ENCODE data around the gene PSD4.

PSD4 gene

DNA sequence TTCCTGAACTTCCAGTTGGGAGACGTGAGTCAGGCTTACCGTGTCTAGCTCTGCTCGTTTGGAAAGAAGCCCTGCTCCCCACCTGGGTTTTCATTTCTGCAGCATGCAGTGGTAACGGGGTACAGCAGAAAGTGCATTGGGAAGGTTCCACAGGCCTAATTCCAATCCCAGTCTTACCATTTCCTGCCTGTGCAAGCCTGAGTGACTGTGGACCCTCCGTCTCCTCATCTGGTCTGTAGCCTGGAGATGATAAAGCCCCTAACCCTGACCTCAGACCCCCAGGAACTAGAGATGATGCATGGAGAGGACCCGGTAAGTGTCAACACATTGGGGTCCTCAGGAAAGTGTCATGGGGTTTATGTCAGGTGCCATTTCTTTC is 5.8 kb upstream of the PSD4 start:
- no peak for DNase-seq (ENCODE audit: low read depth)

DNA sequence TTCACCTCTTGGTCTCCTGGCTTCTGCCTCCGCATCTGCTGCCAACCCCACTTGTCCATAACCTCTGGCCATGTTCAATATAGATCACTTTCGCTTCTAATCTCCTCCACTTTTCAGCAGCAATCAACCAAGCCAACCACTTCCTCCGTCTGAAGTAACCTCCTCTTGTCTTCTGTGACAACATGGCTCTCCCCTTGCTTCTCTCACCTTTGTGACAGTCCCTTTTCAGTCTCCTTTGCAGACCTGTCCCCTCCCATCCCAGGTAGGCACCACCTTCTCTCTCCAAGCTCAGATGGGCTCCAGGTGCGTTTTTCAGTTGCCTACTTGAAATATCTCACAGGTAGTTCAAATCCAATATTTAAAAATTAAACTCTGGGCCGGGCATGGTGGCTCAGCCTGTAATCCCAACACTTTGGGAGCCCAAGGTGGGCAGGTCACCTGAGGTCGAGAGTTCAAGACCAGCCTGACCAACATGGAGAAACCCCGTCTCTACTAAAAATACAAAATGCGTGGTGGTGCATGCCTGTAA is 4.7 kb upstream of the PSD4 start:
- no peak for DNase-seq (ENCODE audit: low read depth)

DNA sequence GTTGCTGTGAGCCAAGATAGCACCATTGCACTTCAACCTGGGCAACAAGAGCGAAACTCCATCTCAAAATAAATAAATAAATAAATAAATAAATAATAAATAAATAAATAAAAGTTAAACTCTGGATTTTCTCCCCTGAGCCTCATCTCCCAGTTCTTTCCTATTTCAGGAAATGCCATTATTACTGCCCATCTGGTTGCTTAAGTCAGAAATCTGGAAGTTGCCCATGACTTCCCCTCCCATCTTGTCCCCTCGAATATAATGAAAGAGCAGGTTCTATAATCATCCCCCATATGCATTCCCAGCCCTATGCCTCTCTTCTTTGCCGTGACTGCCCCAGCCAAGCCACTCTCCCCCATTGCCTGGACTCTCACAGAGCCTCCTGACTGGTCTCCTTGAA is 4.2 kb upstream of the PSD4 start:
- no peak for DNase-seq (ENCODE audit: low read depth)

DNA sequence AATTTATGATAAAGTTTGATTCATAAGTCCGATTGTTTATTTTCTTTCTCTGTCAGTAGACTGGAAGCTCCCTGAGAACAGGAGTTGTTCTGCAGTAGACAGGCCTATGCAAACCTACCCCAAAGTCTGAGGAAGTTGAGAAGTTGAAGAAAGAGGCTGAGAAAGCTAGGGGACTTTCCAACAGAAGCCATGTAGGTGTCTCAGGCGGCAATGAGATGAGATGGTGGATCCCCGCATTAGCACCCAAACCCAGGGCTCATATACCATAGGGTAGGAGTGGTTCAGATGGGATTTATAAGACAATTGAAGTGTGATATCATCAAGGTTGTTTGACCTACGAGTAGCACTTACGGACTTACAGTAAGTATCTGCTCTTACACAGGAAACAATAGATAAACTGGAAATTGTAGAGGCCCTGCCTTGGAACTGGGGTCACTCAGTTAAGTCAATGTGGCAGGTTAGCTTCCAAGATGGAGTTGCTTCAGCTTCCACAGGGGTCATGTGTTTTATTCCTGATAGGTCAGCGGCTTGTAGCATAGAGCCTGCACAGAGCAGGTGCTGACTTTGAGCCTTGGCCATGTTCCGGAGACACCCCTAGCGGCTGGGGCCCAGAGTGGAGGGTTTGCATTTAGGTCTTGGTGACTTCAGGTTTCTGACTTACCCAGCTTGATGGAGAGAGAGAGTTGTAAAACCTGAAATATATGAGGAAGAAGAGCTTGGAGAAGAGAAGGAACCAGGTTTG is 2.3 kb upstream of the PSD4 start:
- no peak for DNase-seq (ENCODE audit: low read depth)

DNA sequence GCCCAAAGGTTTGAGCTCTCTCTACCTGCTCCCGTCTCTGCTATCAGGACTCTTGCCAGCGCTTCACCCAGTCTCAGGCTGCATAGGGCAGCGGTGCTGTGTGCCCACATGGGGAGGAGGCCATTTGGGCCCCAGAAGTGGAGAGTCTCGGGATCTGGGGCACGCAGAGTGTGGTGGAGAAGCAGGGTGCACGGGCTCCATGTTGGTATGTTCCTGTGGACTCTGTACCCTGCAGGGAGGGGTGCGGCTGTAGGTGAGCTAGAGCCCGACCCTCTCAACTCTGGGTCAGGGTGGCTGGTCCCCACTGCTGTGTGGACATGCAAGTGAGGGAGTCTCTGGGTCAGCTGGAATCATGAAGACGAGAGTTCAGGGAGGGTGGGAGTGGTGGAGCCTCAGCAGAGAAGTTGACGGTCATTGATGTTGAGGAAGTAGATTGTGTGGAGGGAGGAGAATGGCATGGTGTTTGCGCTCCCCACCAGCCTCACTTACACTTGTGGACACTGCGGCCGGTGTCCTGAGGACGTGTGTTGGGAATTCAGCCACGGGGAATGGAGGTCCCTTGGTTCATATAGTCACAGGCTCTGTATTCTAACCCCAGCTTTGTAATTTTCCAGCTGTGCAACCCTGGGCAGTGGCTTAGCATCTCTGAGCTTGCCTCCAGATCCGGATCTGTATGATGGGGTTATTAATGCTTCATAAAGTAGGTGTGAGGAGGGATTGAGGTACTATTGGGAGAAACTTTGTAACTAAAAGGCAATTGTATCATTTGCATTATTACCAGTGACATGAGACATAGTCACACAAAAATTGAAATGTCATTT is 840 bp upstream of the PSD4 start:
- no peak for DNase-seq (ENCODE audit: low read depth)

DNA sequence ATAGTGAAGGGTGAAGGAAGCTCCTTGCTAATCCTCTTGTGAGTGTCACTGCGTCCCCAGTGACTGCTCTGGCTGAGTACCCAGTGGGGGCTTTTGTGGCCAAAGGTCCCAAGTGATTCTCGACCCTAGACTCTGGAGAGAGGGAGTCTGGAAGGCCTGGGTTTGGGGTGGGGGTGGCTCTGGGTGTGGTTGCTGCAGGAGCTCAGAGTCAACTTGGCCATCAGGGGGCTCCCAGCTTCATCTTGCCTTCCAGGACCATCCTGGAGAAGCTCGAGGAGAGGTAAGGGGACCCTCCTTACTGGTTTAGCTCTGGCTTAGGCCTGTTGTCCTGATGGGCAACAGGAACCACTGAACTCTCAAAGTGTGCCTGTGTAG is 592 bp downstream of the PSD4 start:
- no peak for DNase-seq (ENCODE audit: low read depth)

DNA sequence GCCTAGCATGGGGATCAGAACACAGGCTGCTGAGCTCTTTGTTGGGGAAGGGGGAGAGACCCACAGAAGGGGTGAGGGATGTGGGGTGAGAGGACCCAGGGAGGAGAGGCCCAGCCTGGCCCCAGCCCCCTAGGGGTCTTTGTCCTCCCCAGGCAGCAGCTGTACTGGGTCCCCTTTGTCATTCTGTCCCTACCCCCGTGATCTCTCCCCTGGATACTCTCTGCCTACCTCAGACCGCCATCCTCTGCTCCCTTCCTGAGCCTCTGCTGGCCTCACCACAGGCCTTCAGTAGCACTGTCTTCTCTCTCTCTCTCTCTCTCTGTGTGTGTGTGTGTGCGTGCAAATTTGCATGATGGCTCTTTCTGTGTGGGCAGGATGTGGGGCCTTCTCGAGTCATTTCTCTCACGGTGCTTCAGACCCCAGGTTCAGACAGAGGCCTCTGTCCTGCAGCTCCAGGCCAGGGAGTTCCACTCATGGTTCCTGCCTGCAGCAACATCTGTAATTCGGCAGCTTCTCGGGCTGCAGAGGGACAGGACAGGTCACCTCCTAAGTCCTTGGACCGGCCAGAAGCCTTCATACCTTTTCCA is 1.4 kb downstream of the PSD4 start:
- DNase-seq (ENCODE audit: low read depth): no peak

DNA sequence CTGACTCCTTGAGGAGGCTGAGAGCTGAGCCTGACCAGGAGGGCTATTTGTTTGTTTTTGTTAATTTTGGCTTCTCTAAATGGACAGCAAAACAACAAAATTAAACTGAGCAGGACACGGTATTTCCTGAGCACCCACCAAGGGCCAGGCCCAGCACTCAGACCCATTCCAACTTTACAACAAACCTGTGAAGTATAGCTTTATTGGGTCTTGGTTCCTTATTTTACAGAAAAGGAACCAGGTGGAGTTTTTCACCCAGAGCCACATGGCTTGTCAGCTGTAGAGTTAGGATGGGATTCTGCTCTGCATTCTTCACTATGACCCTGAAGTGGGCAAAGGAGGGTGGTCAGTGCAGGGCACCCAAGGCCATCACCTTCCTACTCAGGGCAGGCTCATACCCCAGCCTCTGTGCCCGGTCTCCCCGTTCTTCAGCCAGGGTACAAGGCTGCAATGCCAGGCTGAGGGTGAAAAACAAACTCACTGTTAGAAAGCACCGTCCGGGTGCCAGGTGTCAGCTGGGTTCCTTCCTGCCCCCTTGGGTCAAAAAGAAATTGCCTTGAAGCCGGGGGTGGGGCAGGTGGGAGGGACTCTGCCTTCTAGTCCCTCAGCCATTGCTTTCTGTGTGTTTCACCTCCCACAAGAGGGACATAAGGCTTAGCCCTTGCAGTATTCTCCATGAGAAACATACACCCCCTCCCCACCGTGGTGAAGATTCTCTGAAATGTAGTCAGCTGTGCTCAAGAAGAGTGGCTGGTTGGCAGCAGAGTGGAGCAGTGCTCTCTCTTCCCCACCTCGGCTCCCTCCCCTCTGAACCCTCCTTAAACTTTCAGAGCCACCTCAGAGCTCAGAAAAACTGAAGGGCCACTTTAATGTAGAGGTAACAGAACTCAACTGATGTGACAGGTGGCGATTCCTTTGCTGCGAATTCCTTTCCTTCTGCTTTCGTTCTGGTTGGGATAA is 2.2 kb downstream of the PSD4 start:
- DNase-seq (ENCODE audit: low read depth): no peak

DNA sequence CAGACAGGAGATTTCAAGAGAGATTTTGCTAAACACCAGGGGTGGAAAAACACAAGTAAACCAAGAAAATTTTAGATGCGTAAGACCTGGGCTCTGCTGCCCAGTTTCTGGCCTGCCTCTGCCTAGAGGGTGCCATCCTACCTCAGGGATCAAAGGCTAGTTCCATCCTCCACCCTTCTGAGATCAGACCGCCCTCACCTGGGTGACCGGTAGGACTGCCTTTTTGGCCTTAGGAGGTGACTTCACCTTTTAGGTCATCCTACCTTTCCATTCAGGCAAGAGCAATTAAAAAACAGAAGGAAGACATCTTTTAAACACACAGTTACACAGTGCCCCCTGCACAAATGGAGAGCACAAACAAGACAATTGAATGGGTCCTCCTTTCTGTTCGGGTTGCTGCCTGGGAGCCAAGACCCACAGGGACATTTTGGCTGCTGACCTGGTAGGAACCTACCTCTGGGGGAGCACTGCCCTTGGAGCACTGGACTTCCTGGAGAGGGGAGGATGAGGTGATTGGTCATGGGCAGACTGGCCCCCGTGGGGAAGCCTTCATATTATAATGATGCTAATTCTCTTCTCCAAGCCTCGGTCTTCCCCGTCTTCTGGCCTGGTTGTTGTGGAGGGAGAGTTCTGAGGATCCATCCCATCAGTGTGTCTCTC is 3.1 kb downstream of the PSD4 start:
- DNase-seq (ENCODE audit: low read depth): no peak

DNA sequence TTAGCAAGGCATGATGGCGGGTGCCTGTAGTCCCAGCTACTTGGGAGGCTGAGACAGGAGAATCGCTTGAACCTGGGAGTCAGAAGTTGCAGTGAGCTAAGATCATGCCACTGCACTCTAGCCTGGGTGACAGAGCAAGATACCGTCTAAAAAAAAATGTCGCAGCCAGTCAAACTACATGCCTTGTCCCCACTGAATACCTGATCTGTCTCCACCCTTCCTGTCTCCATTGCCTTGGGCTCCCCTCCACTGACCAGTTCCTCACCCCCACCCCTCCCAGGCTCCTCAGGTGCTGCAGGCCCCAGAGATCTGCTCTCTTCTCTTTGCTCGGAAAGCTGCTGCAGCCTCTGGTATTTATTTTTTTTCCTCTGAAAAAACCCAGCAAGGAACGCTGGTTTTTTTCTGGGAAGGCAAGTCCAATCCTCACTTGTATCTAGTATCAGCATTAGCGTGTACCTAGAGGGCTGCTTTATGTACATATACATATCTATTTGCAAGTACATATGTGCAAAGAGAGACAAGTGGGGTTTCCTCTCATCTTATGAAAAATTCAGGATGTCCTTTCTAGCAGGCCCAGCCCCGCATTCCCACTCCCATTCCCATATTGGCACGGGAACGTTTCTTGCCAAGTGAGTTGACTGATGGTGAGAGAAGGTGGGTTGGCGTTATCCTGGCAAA is 4.4 kb downstream of the PSD4 start:
- DNase-seq (ENCODE audit: low read depth): no peak

DNA sequence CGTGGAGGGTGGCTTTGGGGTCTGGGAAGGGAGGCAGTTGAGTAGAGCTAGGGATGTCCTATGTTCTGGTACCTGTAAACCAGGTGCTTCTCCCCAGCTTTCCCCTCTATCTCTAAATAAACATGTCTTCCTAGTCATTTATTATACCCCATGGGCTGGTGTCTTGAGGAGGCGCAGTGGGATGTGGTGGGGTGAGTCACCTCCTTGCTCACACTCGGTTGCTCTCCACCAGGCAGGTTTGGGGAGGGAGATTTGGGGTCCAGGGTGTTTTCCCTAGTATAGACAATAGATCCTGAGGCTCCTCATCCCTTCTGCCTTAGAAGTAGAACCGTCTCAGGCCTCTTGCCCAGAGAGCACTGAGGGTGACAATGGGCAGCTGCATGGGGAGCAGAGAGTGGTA is 5.1 kb downstream of the PSD4 start:
- no peak for DNase-seq (ENCODE audit: low read depth)

DNA sequence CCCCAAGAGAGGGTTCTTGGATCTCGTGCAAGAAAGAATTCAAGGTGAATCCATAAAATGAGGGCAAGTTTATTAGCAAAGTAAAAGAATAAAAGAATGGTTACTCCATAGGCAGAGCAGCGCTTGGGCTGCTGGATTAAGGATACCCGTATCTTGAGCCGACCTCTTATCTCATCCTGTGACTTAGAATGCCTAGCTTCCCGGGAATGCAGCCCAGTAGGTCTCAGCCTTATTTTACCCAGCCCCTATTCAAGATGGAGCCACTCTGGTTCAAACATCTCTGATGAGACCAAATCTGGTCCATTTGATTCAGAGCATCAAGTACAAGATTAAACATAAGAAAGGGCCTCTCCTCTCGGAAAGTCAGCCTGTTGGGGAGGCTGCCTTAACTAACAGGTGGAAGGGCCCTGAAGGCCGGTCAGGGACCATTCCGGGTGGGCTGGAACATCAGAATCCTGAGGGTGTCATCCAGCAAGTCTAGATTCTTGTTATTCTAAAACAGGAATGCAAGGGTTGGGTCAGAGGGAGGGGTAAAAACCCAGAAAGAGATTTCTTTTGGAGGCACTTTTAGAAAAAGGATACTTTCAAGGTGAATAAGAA is 5.8 kb downstream of the PSD4 start:
- no peak for DNase-seq (ENCODE audit: low read depth)

DNA sequence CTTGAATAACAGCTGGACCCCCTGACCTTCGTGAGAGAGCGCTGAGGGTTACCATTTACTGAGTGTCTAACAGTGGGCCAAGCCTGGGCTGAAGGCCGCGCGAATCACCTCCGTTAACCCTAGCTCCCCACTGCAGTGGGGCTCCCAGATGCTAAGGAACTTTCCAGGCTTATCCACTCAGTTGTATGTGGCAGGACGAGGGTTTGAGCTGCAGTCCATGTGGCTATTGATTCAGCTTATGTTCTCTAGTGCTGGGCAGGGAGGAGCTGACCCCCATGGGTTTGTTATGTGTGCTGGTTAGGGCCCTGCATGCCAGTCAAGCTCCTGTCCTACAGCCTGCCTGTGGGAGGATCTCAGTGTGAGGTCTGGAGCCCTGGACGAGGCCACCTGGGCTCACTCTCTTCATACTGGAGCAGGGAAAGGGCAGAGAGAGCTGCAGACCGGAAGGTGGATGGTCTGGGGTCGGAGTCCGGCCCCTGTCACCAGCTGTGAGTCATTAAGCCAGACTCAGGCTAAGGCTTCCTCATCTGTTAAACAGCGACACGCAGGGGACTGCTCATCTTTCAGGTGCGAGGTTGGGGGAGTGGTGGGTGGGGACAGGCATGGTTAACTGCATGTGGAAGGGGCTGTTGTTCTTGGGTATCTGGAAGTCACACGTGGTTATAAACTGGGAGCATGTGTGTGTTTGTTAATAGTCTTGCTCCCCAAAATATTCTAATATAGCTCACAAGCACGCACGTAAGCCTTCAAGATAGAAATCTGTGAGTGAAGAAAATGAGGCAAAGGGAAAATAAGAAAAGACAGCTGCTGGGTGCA is 6.6 kb downstream of the PSD4 start:
- no peak for DNase-seq (ENCODE audit: low read depth)

DNA sequence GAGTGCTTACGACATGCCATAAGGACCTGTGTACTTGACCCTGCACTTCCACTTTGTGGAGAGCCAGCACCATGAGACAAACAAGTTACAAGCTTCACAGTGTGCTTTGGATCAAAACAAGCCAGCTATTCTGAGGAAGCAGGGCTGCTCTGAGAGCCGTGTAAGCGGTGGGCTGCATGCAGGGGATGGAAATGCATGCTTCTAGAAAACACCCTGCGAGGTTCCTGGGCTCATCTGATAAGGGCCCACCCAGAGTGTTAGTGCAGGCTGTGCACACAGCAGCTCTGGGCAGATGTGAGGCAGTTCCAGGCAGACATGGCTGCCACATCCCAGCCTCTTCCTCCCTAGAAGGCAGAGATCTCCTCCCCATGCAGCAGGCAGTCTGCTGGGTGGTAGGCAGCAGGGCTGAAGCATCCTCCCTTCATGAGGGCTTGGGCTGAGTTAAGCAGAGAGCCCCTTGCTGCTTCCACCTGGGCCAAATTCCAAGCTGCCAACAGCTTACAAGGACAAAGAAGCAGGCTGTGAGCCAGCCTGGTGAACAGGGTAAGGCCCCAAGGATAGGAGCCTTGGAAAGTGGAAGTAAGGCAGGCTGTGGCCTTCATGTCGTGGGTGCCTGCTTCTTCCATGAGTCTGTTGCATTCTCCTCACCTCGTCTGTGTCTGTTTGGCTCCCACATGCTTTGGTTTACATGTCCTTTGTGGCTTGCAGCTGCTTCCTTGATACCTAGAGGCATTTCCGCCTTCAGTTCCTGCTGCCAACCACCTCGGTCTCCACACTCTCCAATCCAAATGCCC is 7.7 kb downstream of the PSD4 start:
- no peak for DNase-seq (ENCODE audit: low read depth)

DNA sequence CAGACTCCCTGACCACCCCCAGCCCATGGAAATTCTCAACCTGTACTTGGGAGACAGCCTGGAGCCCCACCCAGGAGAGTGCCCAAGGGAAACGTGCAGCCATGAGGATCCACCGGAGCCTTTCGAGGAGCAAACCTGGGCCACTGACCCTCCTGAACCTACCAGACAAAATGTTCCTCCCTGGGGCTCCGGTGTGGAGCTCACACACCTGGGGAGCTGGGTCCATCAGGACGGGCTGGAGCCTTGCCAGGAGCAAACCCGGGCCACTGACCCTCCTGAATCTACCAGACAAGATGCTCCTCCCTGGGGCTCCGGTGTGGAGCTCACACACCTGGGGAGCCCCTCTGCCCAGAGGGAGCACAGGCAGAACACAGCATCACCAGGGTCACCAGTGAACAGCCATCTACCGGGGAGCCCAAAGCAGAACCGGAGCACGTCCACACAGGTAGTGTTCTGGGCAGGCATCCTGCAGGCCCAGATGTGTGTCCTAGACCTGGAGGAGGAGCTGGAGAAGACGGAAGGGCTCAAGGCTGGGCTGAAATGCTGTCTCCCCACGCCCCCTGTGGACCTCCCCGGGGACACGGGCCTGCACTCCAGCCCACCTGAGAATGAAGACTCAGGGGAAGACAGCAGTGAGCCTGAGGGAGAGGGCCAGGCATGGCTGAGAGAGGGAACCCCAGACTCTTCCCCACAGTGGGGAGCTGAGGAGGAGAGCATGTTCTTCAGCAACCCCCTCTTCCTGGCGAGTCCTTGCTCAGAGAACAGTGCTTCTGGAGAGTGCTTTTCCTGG is 8.9 kb downstream of the PSD4 start:
- DNase-seq (ENCODE audit: low read depth): no peak

DNA sequence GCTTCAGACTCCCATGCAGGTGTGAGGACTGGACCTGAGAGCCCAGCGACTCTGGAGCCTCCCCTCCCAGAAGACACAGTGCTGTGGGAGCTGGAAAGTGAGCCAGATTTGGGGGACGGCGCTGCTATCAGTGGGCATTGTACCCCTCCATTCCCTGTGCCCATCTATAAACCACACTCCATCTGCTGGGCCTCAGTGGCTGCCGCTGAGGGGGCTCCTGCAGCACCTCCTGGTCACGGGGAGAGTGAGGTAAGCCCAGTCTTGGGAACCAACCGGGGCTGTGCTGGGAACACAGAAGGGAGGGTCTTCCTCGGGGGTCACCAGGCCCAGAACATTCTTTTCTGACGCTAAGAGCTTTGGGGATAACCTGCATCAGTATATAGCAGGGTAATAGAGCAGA is 9.5 kb downstream of the PSD4 start:
- DNase-seq (ENCODE audit: low read depth): no peak

DNA sequence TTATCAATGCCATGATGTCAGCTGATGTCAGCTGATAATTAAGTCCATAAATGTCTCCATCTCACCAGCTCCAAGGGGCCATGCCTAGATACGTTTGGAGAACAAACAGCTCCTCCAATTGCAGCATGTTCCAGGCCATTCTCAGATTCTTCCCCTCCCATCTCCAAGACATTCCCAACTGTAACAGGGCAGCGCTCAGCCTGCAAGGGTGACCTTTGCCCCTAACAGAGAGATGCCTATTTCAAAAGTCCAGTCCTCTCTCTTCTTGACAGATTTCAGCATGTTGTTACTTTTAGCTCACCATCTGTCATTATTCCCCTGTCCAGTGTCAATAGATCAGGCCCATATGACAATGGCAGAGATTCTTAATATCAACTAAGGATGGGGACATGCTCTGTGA is 9.9 kb downstream of the PSD4 start:
- no peak for DNase-seq (ENCODE audit: low read depth)
